SKM-1 (cell line): ENCODE measurements around the gene DENND1B.
"Not testable (repeated sequence)": the region's sequence is repeated elsewhere in the genome, so short reads cannot be mapped to it uniquely, and the experiment has no call there.

Experiments
- DNase-seq: peaks from one replicate; lab custom pipeline; 2025; ENCODE audit not compliant: unreplicated experiment; lab: John Stamatoyannopoulos, UW

The DENND1B gene

DNA sequence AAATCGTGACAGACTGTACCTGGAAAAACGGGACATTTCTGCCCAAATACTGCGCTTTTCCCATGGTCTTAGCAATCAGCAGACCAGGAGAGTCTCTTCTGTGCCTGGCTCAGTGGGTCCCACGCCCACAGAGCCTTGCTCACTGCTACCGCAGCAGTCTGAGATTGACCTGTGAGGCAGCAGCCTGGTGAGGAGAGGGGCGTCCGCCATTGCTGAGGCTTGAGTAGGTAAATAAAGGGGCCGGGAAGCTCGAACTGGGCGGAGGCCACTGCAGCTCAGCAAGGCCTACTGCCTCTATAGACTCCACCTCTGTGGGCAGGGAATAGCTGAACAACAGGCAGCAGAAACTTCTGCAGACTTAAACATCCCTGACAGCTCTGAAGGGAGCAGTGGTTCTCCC, 203.1 kb downstream of the DENND1B start:
- DNase-seq: no peak

DNA sequence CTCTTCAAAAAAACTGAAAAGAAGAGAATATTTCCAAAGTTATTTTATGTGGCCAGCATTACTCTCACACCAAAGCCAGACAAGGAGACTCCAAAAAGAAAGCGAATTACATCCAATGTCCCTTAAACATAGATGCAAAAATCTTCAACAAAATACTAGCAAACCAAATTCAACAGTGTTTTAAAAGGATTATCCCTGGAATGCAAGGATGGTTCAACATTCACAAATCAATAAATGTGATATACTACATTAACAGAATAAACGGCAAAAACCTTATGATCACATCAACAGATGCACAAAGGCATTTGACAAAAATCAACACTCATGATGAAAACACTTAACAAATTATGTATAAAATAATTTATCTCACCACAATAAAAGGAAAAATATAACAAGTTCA, 207.8 kb downstream of the DENND1B start:
- DNase-seq: no peak

GRCh38 chr1:197561041-197561440, 214.2 kb downstream of the DENND1B start:
- no peak for DNase-seq

GRCh38 chr1:197559655-197560054, 215.6 kb downstream of the DENND1B start:
- DNase-seq: no peak

GRCh38 chr1:197559244-197559643, 216.0 kb downstream of the DENND1B start:
- no peak for DNase-seq

GRCh38 chr1:197557302-197557701, 218.0 kb downstream of the DENND1B start:
- no peak for DNase-seq

- DNase-seq: no peak
Measured at GRCh38 chr1:197553281-197553680, 222.0 kb downstream of the DENND1B start.

DNA sequence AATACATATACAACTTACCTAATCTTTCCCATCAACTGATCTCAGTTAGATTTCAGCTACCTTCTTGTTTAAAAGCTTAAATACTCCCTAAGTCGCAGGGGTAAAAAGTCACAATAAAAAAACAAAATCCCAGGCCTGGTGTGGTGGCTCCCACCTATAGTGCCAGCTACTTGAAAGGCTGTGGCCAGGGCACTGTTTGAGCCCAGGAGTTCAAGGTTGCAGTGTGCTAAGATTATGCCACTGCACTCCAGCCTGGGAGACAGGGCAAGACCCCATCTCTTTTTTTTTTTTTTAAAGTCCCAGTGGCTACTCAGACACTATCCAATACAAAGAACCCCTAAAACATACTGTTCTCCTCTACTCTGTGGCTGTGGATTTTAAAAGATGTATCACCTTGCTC, 228.3 kb downstream of the DENND1B start:
- DNase-seq: no peak

DNA sequence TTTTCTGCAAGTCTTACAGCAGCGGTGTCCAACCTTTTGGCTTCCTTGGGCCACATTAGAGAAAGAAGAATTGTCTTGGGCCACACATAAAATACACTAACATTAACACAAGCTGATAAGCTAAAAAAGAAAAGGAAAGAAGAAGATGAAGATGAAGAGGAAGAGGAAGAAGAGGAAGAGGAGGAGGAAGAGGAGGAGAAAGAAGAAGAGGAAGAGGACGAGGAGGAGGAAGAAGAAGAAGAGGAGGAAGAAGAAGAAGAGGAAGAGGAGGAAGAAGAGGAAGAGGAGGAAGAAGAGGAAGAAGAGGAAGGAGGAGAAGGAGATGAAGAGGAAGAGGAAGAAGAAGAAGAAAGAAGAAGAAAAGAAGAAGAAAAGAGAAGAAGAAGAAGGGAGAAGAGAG, 230.7 kb downstream of the DENND1B start:
- no peak for DNase-seq

DNA sequence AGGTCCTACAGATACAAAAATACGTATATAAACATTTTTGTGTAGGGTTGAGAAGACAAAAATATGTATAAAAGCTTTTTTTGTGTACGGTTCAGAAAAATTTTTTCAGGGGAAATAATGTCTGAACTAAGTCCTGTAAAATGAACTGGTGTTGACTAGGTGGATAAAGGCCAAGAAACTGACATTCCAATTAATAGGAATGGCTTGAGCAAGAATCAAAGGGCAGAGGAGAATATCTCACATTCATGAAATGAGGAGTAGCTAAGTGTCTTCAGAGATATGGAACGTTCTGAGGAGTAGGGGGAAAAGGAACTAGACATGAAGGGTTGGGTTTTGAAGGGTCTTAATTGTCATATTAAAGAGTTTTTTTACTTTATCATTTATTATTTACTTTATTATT, 231.2 kb downstream of the DENND1B start:
- no peak for DNase-seq

DNA sequence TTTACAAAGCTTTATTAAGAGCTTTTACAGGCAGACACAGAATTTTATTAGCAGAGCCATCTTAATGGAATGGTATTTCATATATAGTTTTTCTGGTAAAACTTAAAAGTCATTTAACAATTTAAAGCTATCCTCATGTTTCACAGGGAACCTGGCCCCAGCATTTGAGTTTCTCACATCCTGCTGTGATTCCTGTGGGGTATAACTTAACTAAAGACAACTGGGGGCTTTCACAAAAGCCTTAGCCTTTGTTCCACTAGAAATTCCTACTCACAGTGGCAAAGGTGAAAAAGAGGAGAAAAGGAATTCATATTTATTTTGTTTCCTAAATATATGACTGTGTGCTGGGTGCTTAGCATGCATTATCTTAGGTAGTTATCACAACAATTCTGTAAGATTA, 233.9 kb downstream of the DENND1B start:
- DNase-seq: no peak

DNA sequence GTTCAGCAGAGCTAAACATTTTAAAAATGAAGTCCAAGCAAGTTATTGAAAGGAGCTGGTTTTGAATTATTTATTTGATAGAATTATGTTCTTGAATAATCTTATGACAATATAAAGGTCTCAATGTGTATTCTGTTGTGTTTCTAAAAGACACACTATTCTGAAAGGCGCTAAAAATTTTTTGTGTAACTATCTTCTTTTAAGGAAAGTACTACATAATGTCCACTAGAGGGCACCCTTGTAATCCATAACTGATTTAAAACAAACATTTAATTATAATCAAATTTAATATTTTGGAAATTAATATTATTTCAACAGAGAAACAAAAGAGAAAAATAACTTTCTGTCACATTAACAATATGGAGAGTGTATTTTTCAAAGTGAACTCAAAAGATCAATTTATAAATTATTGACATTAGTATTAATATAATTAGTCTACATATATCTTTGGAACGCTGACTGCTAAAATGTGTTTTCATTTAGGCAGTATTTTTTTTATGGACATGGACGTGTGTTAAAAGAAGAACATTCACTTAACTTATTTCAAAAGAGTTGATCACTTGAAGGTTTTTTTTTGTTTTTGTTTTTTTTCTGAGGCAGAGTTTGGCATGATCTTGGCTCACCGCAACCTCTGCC, 248.4 kb downstream of the DENND1B start:
- peak; percentile 56 for DNase-seq

- peak; percentile 45 for DNase-seq
Measured at GRCh38 chr1:197521118-197521739, 254.1 kb downstream of the DENND1B start.

DNA sequence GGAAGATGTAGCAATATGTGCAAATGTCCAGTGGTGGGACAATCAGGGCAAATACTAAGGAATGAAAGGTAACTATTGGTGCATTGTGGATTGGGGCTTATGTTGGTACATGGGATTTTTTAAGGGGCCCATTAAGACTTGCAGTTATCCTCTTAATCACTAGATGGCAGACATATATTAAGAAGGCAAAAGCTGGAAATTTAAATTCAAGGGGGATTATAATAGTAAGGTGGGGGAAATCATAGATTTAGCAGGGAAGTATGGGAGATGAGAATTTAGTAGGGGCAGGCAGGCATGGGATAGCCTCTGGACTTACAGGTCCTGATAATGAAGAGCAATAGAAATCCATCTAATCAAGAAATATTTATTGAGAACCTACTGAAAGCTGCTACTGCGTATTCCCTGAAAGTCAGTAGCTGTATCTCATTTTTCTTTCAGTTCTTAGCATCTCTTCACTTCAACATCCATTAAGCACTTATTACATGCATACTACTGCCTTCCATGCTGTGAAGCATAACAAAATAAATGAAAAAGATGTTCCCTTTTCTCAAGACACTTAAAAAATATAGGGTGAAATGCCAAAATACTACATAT, 255.4 kb downstream of the DENND1B start:
- DNase-seq: peak; percentile 8

DNA sequence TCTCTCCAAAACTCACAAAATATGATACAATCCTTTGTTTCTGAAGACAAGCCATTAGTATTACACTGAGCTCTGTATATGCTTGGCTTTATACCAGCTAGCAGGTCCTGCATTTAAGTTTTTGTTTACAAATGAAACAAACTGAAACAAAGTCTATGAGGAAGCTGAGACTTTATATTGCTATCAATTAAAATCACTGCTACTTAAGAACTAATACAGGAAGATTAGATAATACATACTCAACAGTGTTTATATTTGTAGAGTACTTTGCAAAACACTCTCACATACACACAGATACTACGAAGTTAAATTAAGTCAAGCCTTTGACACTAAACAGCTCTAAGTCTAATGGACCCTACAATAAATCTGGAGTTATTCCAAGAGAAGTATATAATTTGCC, 259.9 kb downstream of the DENND1B start:
- DNase-seq: no peak

- DNase-seq: no peak
Measured at GRCh38 chr1:197510691-197511378, 264.4 kb downstream of the DENND1B start.

DNA sequence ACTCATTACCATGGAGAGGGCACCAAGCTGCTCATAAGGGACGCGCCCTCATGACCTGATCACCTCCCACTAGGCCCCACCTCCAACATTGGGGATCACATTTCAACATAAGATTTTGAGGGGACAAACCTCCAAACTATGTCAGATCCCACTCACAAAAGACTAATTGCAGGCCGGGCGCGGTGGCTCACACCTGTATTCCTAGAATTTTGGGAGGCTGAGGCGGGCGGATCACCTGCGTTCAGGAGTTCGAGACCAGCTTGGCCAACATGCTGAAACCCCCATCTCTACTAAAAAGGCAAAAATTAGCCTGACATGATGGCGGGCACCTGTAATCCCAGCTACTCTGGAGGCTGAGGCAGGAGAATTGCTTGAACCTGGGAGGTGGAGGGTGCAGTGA, 278.6 kb downstream of the DENND1B start:
- no peak for DNase-seq

- not testable (repeated sequence) for DNase-seq
Measured at GRCh38 chr1:197491505-197491904, 283.8 kb downstream of the DENND1B start.

GRCh38 chr1:197486946-197487345, 288.3 kb downstream of the DENND1B start:
- no peak for DNase-seq

DNA sequence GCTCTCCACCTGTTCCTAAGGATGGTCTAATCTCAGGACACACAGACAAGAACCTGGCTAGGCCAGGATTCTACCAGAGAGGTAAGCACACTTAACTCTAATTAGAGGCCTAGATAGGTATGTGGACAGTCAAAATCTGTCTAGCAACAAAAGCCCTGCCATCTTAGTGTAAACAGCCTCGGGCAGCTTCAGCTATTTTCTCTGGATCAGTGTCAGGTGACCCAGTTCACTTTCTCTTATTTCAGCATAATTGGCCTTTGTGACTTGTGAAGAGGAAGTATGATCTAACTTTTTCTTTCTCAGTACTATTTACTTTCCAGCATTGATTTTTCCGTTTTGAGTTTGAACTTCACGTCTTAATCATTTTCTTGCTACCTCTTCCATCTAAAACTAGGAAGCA, 289.5 kb downstream of the DENND1B start:
- no peak for DNase-seq

DNA sequence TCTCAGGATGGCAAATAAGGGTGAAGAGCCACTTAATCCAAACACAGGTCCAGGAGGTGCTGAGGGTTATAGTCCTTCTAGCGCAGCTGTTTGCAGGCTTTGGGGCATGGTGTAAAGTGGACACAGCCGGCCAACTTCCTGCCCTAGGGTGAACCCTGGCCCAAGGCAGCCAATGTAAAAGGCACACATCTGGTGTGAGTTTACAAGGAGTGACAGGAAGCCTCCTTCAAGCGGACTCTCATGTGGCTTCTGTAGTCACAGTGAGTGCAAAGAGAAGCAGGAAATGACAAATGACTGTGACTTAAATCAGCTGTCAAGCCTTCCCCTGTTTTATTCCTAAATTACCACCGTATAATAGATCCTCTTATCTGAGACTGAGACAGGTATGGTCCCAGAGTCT, 294.2 kb downstream of the DENND1B start:
- DNase-seq: no peak

DNA sequence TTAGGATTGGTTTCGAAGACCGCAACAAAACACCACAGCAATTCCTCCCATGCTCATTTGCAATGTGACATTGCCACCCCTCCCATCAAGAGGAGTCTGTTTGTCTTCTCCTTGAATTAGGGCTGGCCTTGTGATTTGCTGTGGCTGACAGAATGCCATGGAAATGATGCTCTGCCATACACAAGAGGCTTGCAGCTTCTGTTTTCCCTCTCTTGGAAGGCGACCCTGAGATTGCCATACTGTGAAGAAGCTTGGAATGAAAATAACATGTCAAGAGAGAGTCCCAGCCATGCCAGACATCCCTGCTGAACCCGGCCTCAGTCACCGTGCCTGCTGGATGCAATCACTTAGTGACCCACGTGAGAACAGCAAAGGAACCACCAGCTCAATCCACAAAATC, 294.8 kb downstream of the DENND1B start:
- no peak for DNase-seq
